ENCODE data around the gene KRT36. TPM values are rescaled to one million over a fixed set of nuclear protein-coding genes. Genes with fewer than 3 reads are reported as not detected.

The KRT36 gene
- total and polyA plus RNA-seq, 9 donors = 0.50 TPM; not detected in 8

DNA sequence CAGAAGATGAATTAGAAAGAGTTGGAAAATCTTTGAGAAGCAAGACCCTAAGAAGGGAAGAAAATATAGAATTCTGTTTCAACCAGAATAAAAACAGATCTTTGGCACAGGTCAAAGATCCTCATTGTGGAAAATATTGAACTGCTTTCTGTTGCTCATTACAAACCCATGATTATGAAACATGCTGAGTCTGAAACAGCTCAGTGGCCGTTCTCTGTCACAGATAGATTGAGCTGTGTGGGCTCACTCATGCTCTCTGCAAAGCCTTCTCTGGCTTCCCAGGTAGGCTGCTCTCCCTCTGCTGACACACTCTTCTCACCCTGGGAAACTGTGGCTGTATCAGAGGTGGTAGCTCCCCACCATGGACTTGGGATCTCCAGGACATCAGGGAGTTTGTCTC lies 45.5 kb downstream of the KRT36 start:
- WGBS, 3 donors = 55 to 81% (median 73%) methylated on average over 1 of the region's 1 CpG
- intact Hi-C loops (cut with DNase I) = no loop called here
- H3K9me3 ChIP-seq = no peaks in the 10 kb centered on the region
- DNase-seq = no peak
- no peaks in the 10 kb centered on the region for H3K36me3 ChIP-seq
- H3K27ac ChIP-seq = no peak overlapping the region
- H3K27me3 ChIP-seq = no peaks in the 10 kb centered on the region
- H3K4me3 ChIP-seq = no peak overlapping the region
- TF ChIP-seq, protein P1, sequence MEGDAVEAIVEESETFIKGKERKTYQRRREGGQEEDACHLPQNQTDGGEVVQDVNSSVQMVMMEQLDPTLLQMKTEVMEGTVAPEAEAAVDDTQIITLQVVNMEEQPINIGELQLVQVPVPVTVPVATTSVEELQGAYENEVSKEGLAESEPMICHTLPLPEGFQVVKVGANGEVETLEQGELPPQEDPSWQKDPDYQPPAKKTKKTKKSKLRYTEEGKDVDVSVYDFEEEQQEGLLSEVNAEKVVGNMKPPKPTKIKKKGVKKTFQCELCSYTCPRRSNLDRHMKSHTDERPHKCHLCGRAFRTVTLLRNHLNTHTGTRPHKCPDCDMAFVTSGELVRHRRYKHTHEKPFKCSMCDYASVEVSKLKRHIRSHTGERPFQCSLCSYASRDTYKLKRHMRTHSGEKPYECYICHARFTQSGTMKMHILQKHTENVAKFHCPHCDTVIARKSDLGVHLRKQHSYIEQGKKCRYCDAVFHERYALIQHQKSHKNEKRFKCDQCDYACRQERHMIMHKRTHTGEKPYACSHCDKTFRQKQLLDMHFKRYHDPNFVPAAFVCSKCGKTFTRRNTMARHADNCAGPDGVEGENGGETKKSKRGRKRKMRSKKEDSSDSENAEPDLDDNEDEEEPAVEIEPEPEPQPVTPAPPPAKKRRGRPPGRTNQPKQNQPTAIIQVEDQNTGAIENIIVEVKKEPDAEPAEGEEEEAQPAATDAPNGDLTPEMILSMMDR (IDR thresholded peaks at IDR 0.05) = no peak
- TF ChIP-seq POLR2A (IDR thresholded peaks at IDR 0.05) = no peak
- TF ChIP-seq EP300 (IDR thresholded peaks at IDR 0.05) = no peak
- peaks cover 2% of the 10 kb centered on the region for H3K4me1 ChIP-seq (ENCODE audit: insufficient read depth)

DNA sequence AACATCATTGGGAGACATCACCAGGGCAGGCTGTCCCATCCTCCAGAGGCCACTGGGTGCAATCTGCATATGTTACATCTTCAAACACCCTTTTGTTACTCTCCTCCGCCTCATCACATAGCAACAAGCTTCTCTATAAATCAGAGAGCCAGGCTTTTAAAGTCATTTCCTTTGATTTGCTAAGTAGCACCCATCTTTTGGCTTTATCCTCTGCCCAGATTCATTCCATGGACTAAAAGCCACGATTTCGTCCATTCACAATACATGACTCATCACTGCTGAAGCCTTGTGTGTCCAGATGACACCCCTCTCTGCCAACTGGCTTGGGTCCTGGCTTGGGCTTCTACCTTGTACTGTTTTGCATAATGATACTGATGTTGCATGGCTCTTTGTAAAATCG lies 47.0 kb downstream of the KRT36 start:
- 66 to 77% (median 67%) methylated on average over 4 of the region's 4 CpGs for WGBS, 3 donors
- H3K27ac ChIP-seq = no peak overlapping the region
- H3K36me3 ChIP-seq = no peaks in the 10 kb centered on the region
- H3K4me3 ChIP-seq = no peak overlapping the region
- intact Hi-C loops (cut with DNase I) = no loop called here
- no peaks in the 10 kb centered on the region for H3K27me3 ChIP-seq
- peaks cover 2% of the 10 kb centered on the region for H3K4me1 ChIP-seq (ENCODE audit: insufficient read depth)
- DNase-seq = no peak
- no peaks in the 10 kb centered on the region for H3K9me3 ChIP-seq
- TF ChIP-seq, protein P1 (IDR thresholded peaks at IDR 0.05) = no peak
- no peak for TF ChIP-seq POLR2A (IDR thresholded peaks at IDR 0.05)
- TF ChIP-seq EP300 (IDR thresholded peaks at IDR 0.05) = no peak

DNA sequence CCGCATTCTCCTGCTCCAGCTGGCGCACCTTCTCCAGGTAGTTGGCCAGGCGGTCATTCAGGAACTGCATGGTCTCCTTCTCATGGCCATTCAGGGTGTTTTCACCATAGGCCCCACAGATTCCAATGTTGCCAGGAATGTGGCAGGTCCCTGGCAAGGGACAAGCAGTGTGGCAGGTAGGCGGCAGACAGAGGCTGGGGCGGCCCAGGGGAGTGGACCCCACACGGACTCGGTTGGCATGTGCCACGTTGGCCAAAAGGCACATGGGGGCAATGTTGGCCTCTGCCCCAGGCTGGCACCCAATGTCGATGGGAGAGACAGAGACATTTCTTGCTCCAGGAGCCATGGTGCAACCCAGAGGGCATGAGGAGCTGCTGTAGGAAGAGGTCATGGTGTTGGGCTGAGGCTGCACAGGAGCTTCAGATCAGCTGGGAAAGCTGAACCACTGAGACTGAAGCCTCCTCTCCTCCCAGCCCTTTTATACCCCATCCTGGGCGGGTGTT lies 49.1 kb downstream of the KRT36 start, which contains the start of gene KRT38:
TSS of gene KRT38 (minus strand) at position 453 of the 503 bp plus-strand sequence. CDS start at position 391, 62 bp downstream.
- Histone ChIP-seq H3K36me3 (no peaks in the 10 kb centered on the region), H3K4me1 (ENCODE audit: insufficient read depth) (no peaks in the 10 kb centered on the region), H3K27me3 (no peaks in the 10 kb centered on the region), H3K9me3 (no peaks in the 10 kb centered on the region), H3K27ac (no peak within 1 kb of the TSS), H3K4me3 (no peak within 1 kb of the TSS)
- no peak for DNase-seq
- TF ChIP-seq POLR2A (IDR thresholded peaks at IDR 0.05) (no peak), EP300 (IDR thresholded peaks at IDR 0.05) (no peak)
- TF ChIP-seq, protein P1 (IDR thresholded peaks at IDR 0.05) = no peak
- intact Hi-C loops (cut with DNase I) = no loop called here
- whole genome bisulfite sequencing, 3 donors = 92 to 95% (median 95%) methylated on average over 10 of the region's 10 CpGs

DNA sequence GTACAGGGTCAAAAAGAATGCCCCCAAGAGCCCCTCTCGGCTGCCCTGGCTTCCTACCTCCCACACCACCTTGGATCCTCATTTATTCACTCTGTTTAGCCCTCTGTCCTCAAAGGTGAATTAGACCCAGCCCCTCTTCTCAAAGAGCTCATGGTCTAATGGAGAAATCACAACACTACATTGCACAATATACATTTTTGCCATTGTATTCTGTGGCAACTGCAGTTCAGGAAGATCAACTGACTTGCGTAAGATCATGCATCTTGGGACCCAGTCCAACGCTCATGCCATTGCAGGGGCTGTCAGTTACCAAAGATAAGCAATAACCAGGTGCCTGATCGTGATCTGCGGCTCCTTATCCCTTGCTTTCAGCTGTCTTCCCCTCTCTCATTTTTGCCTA lies 50.3 kb downstream of the KRT36 start:
- no peak for DNase-seq
- intact Hi-C loops (cut with DNase I) = no loop called here
- 74 to 96% (median 76%) methylated on average over 4 to 5 of the region's 5 CpGs for WGBS, 3 donors

More for the DNA sequence above, 50.3 kb downstream of the KRT36 start:
- no peaks in the 10 kb centered on the region for H3K27me3 ChIP-seq
- TF ChIP-seq, protein P1 (IDR thresholded peaks at IDR 0.05) = no peak
- TF ChIP-seq POLR2A (IDR thresholded peaks at IDR 0.05) (no peak), EP300 (IDR thresholded peaks at IDR 0.05) (no peak)
- H3K4me1 ChIP-seq (ENCODE audit: insufficient read depth) = no peaks in the 10 kb centered on the region
- no peaks in the 10 kb centered on the region for H3K36me3 ChIP-seq
- no peak overlapping the region for H3K27ac ChIP-seq
- H3K9me3 ChIP-seq = no peaks in the 10 kb centered on the region
- H3K4me3 ChIP-seq = no peak overlapping the region
